ENCODE measurements around the gene LOC101059915.

The LOC101059915 gene

GRCh38 chrX:71618787-71619186, 48.6 kb upstream of the LOC101059915 start:
- Histone ChIP-seq H3K4me3 (peak overlapping the region in 2 of 8 donors; percentile 29 to 64), H3K27ac (peak overlapping the region in 5 of 8 donors; percentile 57 to 81 (median 71)), H3K9me3 (no peaks in the 10 kb centered on the region), H3K27me3 (replicated peaks in 1 of 7) (no peaks in the 10 kb centered on the region), H3K4me1 (peaks cover 30 to 70% (median 58%) of the 10 kb centered on the region in 6 donors), H3K36me3 (peaks cover 0 to 17% (median 0%) of the 10 kb centered on the region in 6 donors)
- DNase-seq: no peak
- no peak for TF ChIP-seq POLR2AphosphoS5 (IDR thresholded peaks at IDR 0.05)
- no peak for TF ChIP-seq POLR2A (IDR thresholded peaks at IDR 0.05)
- TF ChIP-seq CTCF (IDR thresholded peaks at IDR 0.05 in 8 of 11, conservative IDR thresholded peaks at IDR 0.05 in 3 of 11): no peak
- 64 to 80% (median 76%) methylated on average over 3 of the region's 3 CpGs for WGBS, 5 donors
- intact Hi-C loops (cut with DNase I; ENCODE audit: low total_unique reads): no loop called here

DNA sequence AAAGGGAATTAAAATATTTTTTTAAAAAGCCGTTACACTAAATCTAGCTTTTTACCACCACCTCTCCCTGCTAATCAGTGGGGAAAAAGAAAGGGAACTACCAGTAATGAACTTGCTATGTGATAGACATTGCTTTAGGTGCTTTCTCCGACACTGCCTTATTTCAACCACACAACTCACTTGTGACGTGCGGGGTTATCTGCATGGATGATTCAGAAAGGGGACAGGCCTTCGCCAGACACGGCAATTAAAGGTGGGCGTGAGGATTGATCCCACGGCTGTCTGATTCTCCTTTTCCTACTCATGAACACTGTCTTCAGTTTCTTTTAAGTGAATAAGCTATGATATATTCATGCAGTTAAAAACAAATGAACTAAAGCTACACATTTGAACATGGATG, 48.2 kb upstream of the LOC101059915 start:
- H3K4me1 ChIP-seq: peaks cover 33 to 74% (median 62%) of the 10 kb centered on the region in 6 donors
- H3K4me3 ChIP-seq: no peak overlapping the region
- no peaks in the 10 kb centered on the region for H3K27me3 ChIP-seq (replicated peaks in 1 of 7)
- no peak for TF ChIP-seq POLR2A (IDR thresholded peaks at IDR 0.05)
- no peak for TF ChIP-seq CTCF (IDR thresholded peaks at IDR 0.05 in 8 of 11, conservative IDR thresholded peaks at IDR 0.05 in 3 of 11)
- no peak for TF ChIP-seq POLR2AphosphoS5 (IDR thresholded peaks at IDR 0.05)
- peak overlapping the region in 5 of 8 donors; percentile 44 to 81 (median 71) for H3K27ac ChIP-seq
- no peak for DNase-seq
- 52 to 73% (median 62%) methylated on average over 8 of the region's 8 CpGs for WGBS, 5 donors
- intact Hi-C loops (cut with DNase I; ENCODE audit: low total_unique reads): no loop called here
- no peaks in the 10 kb centered on the region for H3K9me3 ChIP-seq
- H3K36me3 ChIP-seq: peaks cover 0 to 13% (median 0%) of the 10 kb centered on the region in 6 donors

GRCh38 chrX:71619986-71620385, 47.4 kb upstream of the LOC101059915 start:
- intact Hi-C loops (cut with DNase I; ENCODE audit: low total_unique reads): no loop called here
- no peak for DNase-seq
- H3K27me3 ChIP-seq (replicated peaks in 1 of 7): no peaks in the 10 kb centered on the region
- H3K4me1 ChIP-seq: peaks cover 33 to 80% (median 67%) of the 10 kb centered on the region in 6 donors
- H3K36me3 ChIP-seq: peaks cover 0 to 5% (median 0%) of the 10 kb centered on the region in 6 donors
- no peak overlapping the region for H3K4me3 ChIP-seq
- 43 to 70% (median 54%) methylated on average over 1 of the region's 1 CpG; no CpG with 5 or more reads in 1 of the 5 donors for WGBS, 5 donors
- H3K27ac ChIP-seq: peak overlapping the region in 5 of 8 donors; percentile 44 to 81 (median 71)
- no peaks in the 10 kb centered on the region for H3K9me3 ChIP-seq
- TF ChIP-seq POLR2AphosphoS5 (IDR thresholded peaks at IDR 0.05) (no peak), POLR2A (IDR thresholded peaks at IDR 0.05) (no peak), CTCF (IDR thresholded peaks at IDR 0.05 in 8 of 11, conservative IDR thresholded peaks at IDR 0.05 in 3 of 11) (no peak)

- H3K4me3 ChIP-seq: no peak overlapping the region
- no peaks in the 10 kb centered on the region for H3K9me3 ChIP-seq
- H3K4me1 ChIP-seq: peaks cover 33 to 86% (median 72%) of the 10 kb centered on the region in 6 donors
- H3K27me3 ChIP-seq (replicated peaks in 1 of 7): no peaks in the 10 kb centered on the region
- no peaks in the 10 kb centered on the region for H3K36me3 ChIP-seq
- no peak for TF ChIP-seq POLR2A (IDR thresholded peaks at IDR 0.05)
- TF ChIP-seq CTCF (IDR thresholded peaks at IDR 0.05 in 8 of 11, conservative IDR thresholded peaks at IDR 0.05 in 3 of 11): no peak
- no peak for TF ChIP-seq POLR2AphosphoS5 (IDR thresholded peaks at IDR 0.05)
- intact Hi-C loops (cut with DNase I; ENCODE audit: low total_unique reads): no loop called here
- 65 to 80% (median 74%) methylated on average over 4 to 6 of the region's 6 CpGs for WGBS, 5 donors
- H3K27ac ChIP-seq: peak overlapping the region in 5 of 8 donors; percentile 72 to 84 (median 80)
- DNase-seq: no peak
These were observed 45.7 kb upstream of the LOC101059915 start for GRCh38 chrX:71621603-71622002.

Data from spleen (tissue), 11 donors.